ENCODE results near the gene UVRAG. TPM values are rescaled to one million over a fixed set of nuclear protein-coding genes. Genes with fewer than 3 reads are reported as not detected.

The UVRAG gene
- total and polyA plus RNA-seq, 2 of the 4 experiments (the other 2 are of a cell fraction), result 5.6 to 10.9 TPM

GRCh38 chr11:75913984-75914383, 99.0 kb downstream of the UVRAG start:
- TF ChIP-seq CEBPB (IDR thresholded peaks at IDR 0.05; ENCODE audit: low read depth, low read length) (no peak), CHD1 (IDR thresholded peaks at IDR 0.05; ENCODE audit: low read depth, low read length) (no peak), MAFK (IDR thresholded peaks at IDR 0.05; ENCODE audit: low read depth, low read length) (no peak), BHLHE40 (IDR thresholded peaks at IDR 0.05; ENCODE audit: low read depth, low read length) (no peak), POLR2A (IDR thresholded peaks at IDR 0.05; ENCODE audit: low read depth, low read length) (no peak), ELK1 (IDR thresholded peaks at IDR 0.05; ENCODE audit: borderline replicate concordance, low read depth, low read length) (no peak), RCOR1 (IDR thresholded peaks at IDR 0.05; ENCODE audit: insufficient replicate concordance, low read length) (no peak), RAD21 (IDR thresholded peaks at IDR 0.05; ENCODE audit: low read length) (no peak), SMC3 (IDR thresholded peaks at IDR 0.05; ENCODE audit: low read depth, low read length) (no peak), FOS (IDR thresholded peaks at IDR 0.05; ENCODE audit: low read depth, low read length) (no peak), MXI1 (IDR thresholded peaks at IDR 0.05; ENCODE audit: borderline replicate concordance, low read depth, low read length) (no peak), MAZ (IDR thresholded peaks at IDR 0.05; ENCODE audit: borderline replicate concordance, low read depth, low read length) (no peak), RFX5 (IDR thresholded peaks at IDR 0.05; ENCODE audit: low read depth, low read length) (no peak), CTCF (conservative IDR thresholded peaks at IDR 0.05; ENCODE audit: low read depth, low read length) (no peak), USF2 (IDR thresholded peaks at IDR 0.05; ENCODE audit: low read depth, low read length) (no peak), NFE2L2 (IDR thresholded peaks at IDR 0.05; ENCODE audit: low read depth, low read length) (no peak)
- DNase-seq, result no peak
- ChIA-PET CTCF (no interaction called here), POLR2A (ENCODE audit: unreplicated experiment) (no interaction called here)
- Histone ChIP-seq H3K4me1 (ENCODE audit: control insufficient read depth, insufficient read depth, low read length) (no peaks in the 10 kb centered on the region), H3K36me3 (ENCODE audit: control insufficient read depth, insufficient read depth, low read length) (0 out of 2 replicates have a peak, but pooled peaks cover 2% of the 10 kb centered on the region), H3K4me2 (ENCODE audit: low read depth, low read length) (no peak overlapping the region), H3K18ac (ENCODE audit: low read depth, low read length) (no peak overlapping the region), H3K9me3 (ENCODE audit: control insufficient read depth, insufficient read depth, low read length) (no peaks in the 10 kb centered on the region), H2AK5ac (ENCODE audit: low read depth, low read length) (no peak overlapping the region), H4K5ac (ENCODE audit: low read depth, low read length) (no peak overlapping the region), H3K4me3 (ENCODE audit: insufficient read depth, low read depth, low read length) (no peak overlapping the region), H3K9ac (ENCODE audit: low read depth, low read length) (no peak overlapping the region), H3K27ac (ENCODE audit: insufficient read depth, low read length) (no peak overlapping the region), H3K9me1 (ENCODE audit: insufficient read depth, low read length) (peaks cover 5% of the 10 kb centered on the region; the same call in 1 of the 2 replicates), H2BK120ac (ENCODE audit: low read depth, low read length) (no peak overlapping the region), H4K8ac (ENCODE audit: low read depth in 2 of 2, low read length in 2 of 2) (no peak overlapping the region), H3K4ac (ENCODE audit: low read depth, low read length) (no peak overlapping the region), H4K91ac (ENCODE audit: insufficient read depth, low read depth, low read length) (no peak overlapping the region), H2BK15ac (ENCODE audit: low read depth, low read length) (no peak overlapping the region), H4K20me1 (ENCODE audit: insufficient read depth, low read length) (no peaks in the 10 kb centered on the region), H2AFZ (replicated peaks; ENCODE audit: low read length, poor library complexity) (no peak overlapping the region), H2BK5ac (ENCODE audit: low read depth, low read length, poor library complexity, severe bottlenecking) (no peak overlapping the region), H2AK9ac (replicated peaks; ENCODE audit: low read depth, low read length, poor library complexity) (no peak overlapping the region), H2BK20ac (ENCODE audit: low read depth, low read length) (no peak overlapping the region), H3K79me1 (ENCODE audit: low read depth in 1 of 2, low read length in 2 of 2) (peaks cover 4 to 6% of the 10 kb centered on the region in 2 experiments; a peak in 3 of 4 replicates), H3K27me3 (ENCODE audit: control insufficient read depth, insufficient read depth, low read length) (no peaks in the 10 kb centered on the region), H3K23ac (ENCODE audit: low read depth, low read length) (no peak overlapping the region), H3K14ac (replicated peaks; ENCODE audit: low read depth, low read length) (no peak overlapping the region), H3K56ac (ENCODE audit: extremely low read depth, insufficient read depth, low read length) (no peak overlapping the region)
- WGBS, 2 experiments (ENCODE audit: extremely low coverage in 2 of 2, insufficient read length in 1 of 2), result no CpG with 5 or more reads among the region's 2 CpGs
- no peak for ATAC-seq (ENCODE audit: low read depth)
- dilution Hi-C loops (cut with HindIII; ENCODE audit: low sequenced_read_pairs, unreplicated experiment), result no loop called here
- intact Hi-C loops (cut with micrococcal nuclease), result no loop called here
- in situ Hi-C loops (cut with MboI; ENCODE audit: low sequenced_read_pairs), result no loop called here
- no TSS peak for BruUV-seq (replicated peaks)

Measured in IMR-90 (cell line).